ENCODE results near the gene UBAC2.

Gene UBAC2

GRCh38 chr13:99339230-99339721, 138.6 kb downstream of the UBAC2 start:
- no peak for DNase-seq (ENCODE audit: low read depth in 2 of 2)

GRCh38 chr13:99339736-99340397, 139.2 kb downstream of the UBAC2 start:
- peak in 1 of 2 donors; percentile 36 for DNase-seq (ENCODE audit: low read depth in 2 of 2)

- no peak for DNase-seq (ENCODE audit: low read depth in 2 of 2)
Measured at GRCh38 chr13:99340638-99341037, 140.0 kb downstream of the UBAC2 start.

GRCh38 chr13:99341969-99342722, 141.5 kb downstream of the UBAC2 start:
- DNase-seq (ENCODE audit: low read depth in 2 of 2): no peak

GRCh38 chr13:99342723-99343315, 142.2 kb downstream of the UBAC2 start:
- DNase-seq (ENCODE audit: low read depth in 2 of 2): no peak

GRCh38 chr13:99344610-99345208, 144.1 kb downstream of the UBAC2 start:
- no peak for DNase-seq (ENCODE audit: low read depth in 2 of 2)

- DNase-seq (ENCODE audit: low read depth in 2 of 2): no peak
Measured at GRCh38 chr13:99345345-99345744, 144.7 kb downstream of the UBAC2 start.

- DNase-seq (ENCODE audit: low read depth in 2 of 2): no peak
Measured at GRCh38 chr13:99346335-99347042, 145.8 kb downstream of the UBAC2 start.

- no peak for DNase-seq (ENCODE audit: low read depth in 2 of 2)
Measured at GRCh38 chr13:99347335-99347878, 146.8 kb downstream of the UBAC2 start.

GRCh38 chr13:99347911-99348451, 147.3 kb downstream of the UBAC2 start:
- no peak for DNase-seq (ENCODE audit: low read depth in 2 of 2)

- no peak for DNase-seq (ENCODE audit: low read depth in 2 of 2)
Measured at GRCh38 chr13:99350191-99350590, 149.5 kb downstream of the UBAC2 start.

- DNase-seq (ENCODE audit: low read depth in 2 of 2): no peak
Measured at GRCh38 chr13:99351772-99352171, 151.1 kb downstream of the UBAC2 start.

GRCh38 chr13:99352351-99353245, 151.9 kb downstream of the UBAC2 start:
- no peak for DNase-seq (ENCODE audit: low read depth in 2 of 2)

- no peak for DNase-seq (ENCODE audit: low read depth in 2 of 2)
Measured at GRCh38 chr13:99353246-99353600, 152.6 kb downstream of the UBAC2 start.

GRCh38 chr13:99353836-99354235, 153.2 kb downstream of the UBAC2 start:
- DNase-seq (ENCODE audit: low read depth in 2 of 2): no peak

GRCh38 chr13:99354371-99354951, 153.8 kb downstream of the UBAC2 start:
- DNase-seq (ENCODE audit: low read depth in 2 of 2): no peak

GRCh38 chr13:99355267-99356011, 154.8 kb downstream of the UBAC2 start:
- DNase-seq (ENCODE audit: low read depth in 2 of 2): no peak

GRCh38 chr13:99356012-99356261, 155.3 kb downstream of the UBAC2 start:
- no peak for DNase-seq (ENCODE audit: low read depth in 2 of 2)

Measured in stimulated activated CD8-positive, alpha-beta memory T cell treated with anti-CD3 and anti-CD28 coated beads, Interleukin-7, amount 100 ng/mL, for 4 hours (primary cell).